ENCODE results near the gene CDC42EP5. TPM values are rescaled to one million over a fixed set of nuclear protein-coding genes. Genes with fewer than 3 reads are reported as not detected.
"Not testable (repeated sequence)": the region's sequence is repeated elsewhere in the genome, so short reads cannot be mapped to it uniquely, and the experiment has no call there.

CDC42EP5 gene
- total RNA-seq, 1 donor from 2014 or later = 6.7 TPM

- no peaks in the 10 kb centered on the region for H3K9me3 Mint-ChIP-seq
- no peak for DNase-seq (ENCODE audit: low read depth, low spot score)
- H3K27me3 Mint-ChIP-seq (ENCODE audit: low read depth) = peaks cover 52% of the 10 kb centered on the region
- no peak overlapping the region for H3K4me3 Mint-ChIP-seq
- no peaks in the 10 kb centered on the region for H3K36me3 Mint-ChIP-seq (ENCODE audit: low read depth)
- H3K4me1 Mint-ChIP-seq = peaks cover 33% of the 10 kb centered on the region
- H3K27ac Mint-ChIP-seq (ENCODE audit: unreplicated experiment) = no peak overlapping the region
- TF ChIP-seq CTCF (conservative IDR thresholded peaks at IDR 0.05) = no peak
Observed at GRCh38 chr19:54473892-54474372, 836 bp upstream of the CDC42EP5 start.

GRCh38 chr19:54470991-54471782 lies 1.9 kb downstream of the CDC42EP5 start:
- no peaks in the 10 kb centered on the region for H3K9me3 Mint-ChIP-seq
- peak; percentile 28 for DNase-seq (ENCODE audit: low read depth, low spot score)
- peaks cover 51% of the 10 kb centered on the region for H3K27me3 Mint-ChIP-seq (ENCODE audit: low read depth)
- no peak for TF ChIP-seq CTCF (conservative IDR thresholded peaks at IDR 0.05)
- H3K36me3 Mint-ChIP-seq (ENCODE audit: low read depth) = no peaks in the 10 kb centered on the region
- H3K4me3 Mint-ChIP-seq = peak overlapping the region; percentile 66
- H3K4me1 Mint-ChIP-seq = peaks cover 29% of the 10 kb centered on the region
- H3K27ac Mint-ChIP-seq (ENCODE audit: unreplicated experiment) = peak overlapping the region; percentile 70

GRCh38 chr19:54470276-54470887 lies 2.7 kb downstream of the CDC42EP5 start:
- H3K36me3 Mint-ChIP-seq (ENCODE audit: low read depth) = no peaks in the 10 kb centered on the region
- H3K27me3 Mint-ChIP-seq (ENCODE audit: low read depth) = peaks cover 55% of the 10 kb centered on the region
- H3K4me3 Mint-ChIP-seq = peak overlapping the region; percentile 70
- DNase-seq (ENCODE audit: low read depth, low spot score) = no peak
- peak overlapping the region; percentile 70 for H3K27ac Mint-ChIP-seq (ENCODE audit: unreplicated experiment)
- TF ChIP-seq CTCF (conservative IDR thresholded peaks at IDR 0.05) = no peak
- no peaks in the 10 kb centered on the region for H3K9me3 Mint-ChIP-seq
- peaks cover 29% of the 10 kb centered on the region for H3K4me1 Mint-ChIP-seq

- no peak for TF ChIP-seq CTCF (conservative IDR thresholded peaks at IDR 0.05)
- H3K36me3 Mint-ChIP-seq (ENCODE audit: low read depth) = no peaks in the 10 kb centered on the region
- no peak for DNase-seq (ENCODE audit: low read depth, low spot score)
- peaks cover 25% of the 10 kb centered on the region for H3K4me1 Mint-ChIP-seq
- no peak overlapping the region for H3K27ac Mint-ChIP-seq (ENCODE audit: unreplicated experiment)
- H3K27me3 Mint-ChIP-seq (ENCODE audit: low read depth) = peaks cover 53% of the 10 kb centered on the region
- no peaks in the 10 kb centered on the region for H3K9me3 Mint-ChIP-seq
- H3K4me3 Mint-ChIP-seq = peak overlapping the region; percentile 70
Observed at GRCh38 chr19:54469496-54469934, 3.6 kb downstream of the CDC42EP5 start.

- Mint-ChIP-seq H3K4me1 (peaks cover 28% of the 10 kb centered on the region), H3K27me3 (ENCODE audit: low read depth) (peaks cover 55% of the 10 kb centered on the region), H3K4me3 (peak overlapping the region; percentile 81)
- H3K27ac Mint-ChIP-seq (ENCODE audit: unreplicated experiment); H3K9me3 Mint-ChIP-seq; H3K36me3 Mint-ChIP-seq (ENCODE audit: low read depth); DNase-seq (ENCODE audit: low read depth, low spot score): not testable (repeated sequence)
Observed at GRCh38 chr19:54466110-54466480, 7.0 kb downstream of the CDC42EP5 start.
